GM12878 (cell line): ENCODE results near the gene ULBP3.

Experiments
- CBX3 ChIP-seq: fragments of 200-600 bp; sonication (generic); IDR thresholded peaks from 2 replicates; pipeline ENCODE4 v1.6.1; 2016; ENCODE audit warnings: low read depth, borderline replicate concordance
- CREM ChIP-seq: IDR thresholded peaks from 2 replicates; pipeline ENCODE4 v1.6.1; 2014; ENCODE audit warnings: antibody characterized with exemption, low read depth
- CTCF ChIP-seq, 3 experiments: IDR thresholded peaks in 2 of 3; conservative IDR thresholded peaks in 1 of 3; 2 replicates each; pipeline ENCODE4 v1.5.1; 2011; ENCODE audit warnings: low read depth in 3 of 3, low read length in 3 of 3, mild to moderate bottlenecking in 3 of 3, control low read depth in 2 of 3, moderate library complexity in 2 of 3, inconsistent platforms in 1 of 3, mixed read lengths in 1 of 3; ENCODE audit not compliant: control insufficient read depth in 2 of 3, insufficient read depth in 1 of 3; ENCODE audit errors: extremely low read depth in 1 of 3
- NRF1 ChIP-seq: conservative IDR thresholded peaks from 2 replicates; pipeline ENCODE4 v1.6.1; 2011; ENCODE audit warnings: mild to moderate bottlenecking, low read depth, low read length, improper control_type of control experiment

DNA sequence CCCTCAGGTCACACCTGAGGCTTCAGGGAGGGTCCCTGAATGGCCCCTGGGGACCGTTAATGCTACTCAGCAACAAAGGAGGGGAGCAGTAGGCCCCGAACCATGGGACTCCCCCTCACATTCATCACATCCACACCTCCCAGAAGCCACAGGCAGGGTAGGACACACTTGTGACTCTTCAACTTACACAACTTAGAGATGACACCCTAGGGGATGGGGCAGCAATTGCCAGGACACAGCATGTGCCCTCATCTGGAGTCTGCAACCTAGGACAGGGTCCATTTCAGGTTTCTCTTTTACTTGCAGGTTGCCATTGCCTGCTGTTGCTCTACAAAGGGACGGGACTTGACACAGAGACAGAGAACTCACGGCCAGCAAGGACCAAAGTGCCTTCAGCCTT lies 770 bp downstream of the ULBP3 start:
- TF ChIP-seq NRF1 (no peak), CTCF (IDR thresholded peaks at IDR 0.05 in 2 of 3, conservative IDR thresholded peaks at IDR 0.05 in 1 of 3; ENCODE audit: control insufficient read depth in 2 of 3, extremely low read depth in 1 of 3, insufficient read depth in 1 of 3, low read depth in 3 of 3, low read length in 3 of 3) (no peak), CREM (no peak), CBX3 (no peak)
